ENCODE measurements around the gene FOXC1.

Gene FOXC1

DNA sequence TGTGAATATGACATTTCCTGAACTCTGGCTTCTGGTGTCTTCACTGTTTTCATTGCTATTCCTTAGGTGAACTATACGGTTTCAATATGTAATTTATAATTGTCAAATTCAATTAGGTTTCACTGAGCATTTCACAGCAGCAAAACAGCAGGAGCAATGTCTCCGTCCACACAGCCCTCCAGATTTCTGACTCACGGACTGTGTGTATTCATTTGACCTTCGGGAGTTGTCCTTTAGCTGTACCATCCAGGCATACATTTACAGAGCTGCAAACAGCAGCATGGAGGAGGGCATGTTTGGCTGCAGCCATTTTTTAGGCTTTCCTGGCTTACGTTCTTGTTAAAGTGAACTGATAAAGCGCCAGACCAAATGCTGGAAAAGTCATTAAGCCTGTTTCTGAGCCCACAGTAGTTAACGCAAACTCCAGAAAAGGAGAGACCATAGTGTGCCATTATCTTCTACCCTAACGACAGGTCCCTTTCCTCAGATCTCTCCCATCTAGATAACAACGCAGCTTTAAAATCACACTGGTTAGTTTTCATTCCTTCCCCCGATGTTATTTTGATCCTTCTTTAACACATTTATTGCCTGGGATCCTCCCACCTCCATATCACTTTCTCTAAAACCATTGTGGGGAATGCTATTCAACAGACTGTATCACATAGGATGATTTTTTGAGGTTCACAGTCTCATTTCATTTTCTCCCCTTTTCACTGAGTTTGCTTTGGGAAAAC, 18.3 kb downstream of the FOXC1 start:
- Mint-ChIP-seq H3K4me3 (no peak overlapping the region), H3K27ac (ENCODE audit: low read depth) (no peak overlapping the region), H3K9me3 (no peaks in the 10 kb centered on the region), H3K4me1 (peaks cover 10% of the 10 kb centered on the region), H3K27me3 (peaks cover 82% of the 10 kb centered on the region), H3K36me3 (ENCODE audit: insufficient read depth) (peaks cover 7% of the 10 kb centered on the region)
- no peak for DNase-seq (ENCODE audit: low spot score in 2 of 2)
- no peak for ATAC-seq (replicated peaks; ENCODE audit: extremely low read depth, poor library complexity, severe bottlenecking)

- Mint-ChIP-seq H3K27me3 (peaks cover 74% of the 10 kb centered on the region), H3K36me3 (ENCODE audit: insufficient read depth) (peaks cover 7% of the 10 kb centered on the region), H3K4me1 (peaks cover 10% of the 10 kb centered on the region)
Measured at GRCh38 chr6:1629316-1629715, 19.6 kb downstream of the FOXC1 start.

DNA sequence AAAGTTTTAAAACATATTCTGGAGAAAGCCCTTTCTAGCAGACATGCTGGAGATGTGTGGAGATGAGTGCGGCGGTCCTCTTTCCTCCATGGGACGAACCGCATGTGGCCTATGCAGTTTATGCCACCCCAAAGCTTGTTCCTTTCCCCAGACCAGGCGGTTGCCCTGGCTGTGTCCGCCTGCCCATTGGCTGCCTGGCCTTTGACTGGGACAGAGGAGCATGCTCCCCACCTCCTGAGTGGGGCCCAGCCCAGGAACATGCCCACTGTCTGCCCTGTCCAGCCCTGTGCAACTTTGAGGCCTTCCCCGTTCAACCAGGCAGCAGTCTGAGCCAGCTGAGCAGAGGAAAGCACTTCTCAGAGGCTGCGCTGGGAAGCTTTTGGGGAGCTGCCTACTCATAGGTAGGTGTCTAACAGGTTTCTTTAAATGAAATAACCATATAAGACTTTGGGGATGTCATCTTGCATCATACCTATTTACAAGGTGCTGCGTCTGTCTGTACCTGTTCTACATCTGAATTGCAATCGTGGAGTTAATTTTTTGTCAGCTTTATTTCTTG, 20.6 kb downstream of the FOXC1 start:
- peaks cover 67% of the 10 kb centered on the region for H3K27me3 Mint-ChIP-seq
- H3K4me1 Mint-ChIP-seq = peaks cover 5% of the 10 kb centered on the region
- no peaks in the 10 kb centered on the region for H3K9me3 Mint-ChIP-seq
- no peak for DNase-seq (ENCODE audit: low spot score in 2 of 2)
- no peak overlapping the region for H3K4me3 Mint-ChIP-seq
- H3K27ac Mint-ChIP-seq (ENCODE audit: low read depth) = no peak overlapping the region
- ATAC-seq (replicated peaks; ENCODE audit: extremely low read depth, poor library complexity, severe bottlenecking) = no peak
- peaks cover 3% of the 10 kb centered on the region for H3K36me3 Mint-ChIP-seq (ENCODE audit: insufficient read depth)

More at GRCh38 chr6:1629316-1629715, 19.6 kb downstream of the FOXC1 start:
- Mint-ChIP-seq H3K27ac (ENCODE audit: low read depth) (no peak overlapping the region), H3K4me3 (no peak overlapping the region), H3K9me3 (no peaks in the 10 kb centered on the region)
- DNase-seq (ENCODE audit: low spot score in 2 of 2) = no peak
- ATAC-seq (replicated peaks; ENCODE audit: extremely low read depth, poor library complexity, severe bottlenecking) = no peak

GRCh38 chr6:1630771-1631217, 21.1 kb downstream of the FOXC1 start:
- peaks cover 62% of the 10 kb centered on the region for H3K27me3 Mint-ChIP-seq
- no peaks in the 10 kb centered on the region for H3K4me1 Mint-ChIP-seq
- no peak overlapping the region for H3K27ac Mint-ChIP-seq (ENCODE audit: low read depth)
- DNase-seq (ENCODE audit: low spot score in 2 of 2) (no peak), ATAC-seq (replicated peaks; ENCODE audit: extremely low read depth, poor library complexity, severe bottlenecking) (no peak)
- no peak overlapping the region for H3K4me3 Mint-ChIP-seq
- H3K9me3 Mint-ChIP-seq = no peaks in the 10 kb centered on the region
- H3K36me3 Mint-ChIP-seq (ENCODE audit: insufficient read depth) = peaks cover 3% of the 10 kb centered on the region

DNA sequence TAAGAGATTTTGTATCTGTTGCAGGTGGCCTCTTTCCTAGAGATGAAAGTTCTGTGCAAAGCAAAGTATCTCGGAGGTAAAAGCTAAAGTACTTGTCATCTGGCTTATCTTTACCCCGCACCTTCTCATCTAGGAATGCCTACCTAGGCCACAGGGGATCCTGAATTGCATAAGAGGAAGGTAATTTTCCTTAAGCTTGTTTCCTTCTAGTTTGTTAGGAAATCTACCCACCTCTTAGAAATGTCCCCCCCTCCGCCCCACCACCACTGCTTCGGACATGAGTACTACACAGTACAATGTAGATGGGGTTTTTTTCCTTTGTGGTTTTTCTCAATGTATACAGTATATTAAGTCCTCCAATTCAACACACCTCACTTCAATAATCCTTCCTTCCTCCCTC, 21.5 kb downstream of the FOXC1 start:
- ATAC-seq (replicated peaks; ENCODE audit: extremely low read depth, poor library complexity, severe bottlenecking) (no peak), DNase-seq (ENCODE audit: low spot score in 2 of 2) (no peak)
- no peaks in the 10 kb centered on the region for H3K4me1 Mint-ChIP-seq
- no peak overlapping the region for H3K27ac Mint-ChIP-seq (ENCODE audit: low read depth)
- no peaks in the 10 kb centered on the region for H3K9me3 Mint-ChIP-seq
- no peak overlapping the region for H3K4me3 Mint-ChIP-seq
- H3K36me3 Mint-ChIP-seq (ENCODE audit: insufficient read depth) = peaks cover 3% of the 10 kb centered on the region
- peaks cover 57% of the 10 kb centered on the region for H3K27me3 Mint-ChIP-seq

DNA sequence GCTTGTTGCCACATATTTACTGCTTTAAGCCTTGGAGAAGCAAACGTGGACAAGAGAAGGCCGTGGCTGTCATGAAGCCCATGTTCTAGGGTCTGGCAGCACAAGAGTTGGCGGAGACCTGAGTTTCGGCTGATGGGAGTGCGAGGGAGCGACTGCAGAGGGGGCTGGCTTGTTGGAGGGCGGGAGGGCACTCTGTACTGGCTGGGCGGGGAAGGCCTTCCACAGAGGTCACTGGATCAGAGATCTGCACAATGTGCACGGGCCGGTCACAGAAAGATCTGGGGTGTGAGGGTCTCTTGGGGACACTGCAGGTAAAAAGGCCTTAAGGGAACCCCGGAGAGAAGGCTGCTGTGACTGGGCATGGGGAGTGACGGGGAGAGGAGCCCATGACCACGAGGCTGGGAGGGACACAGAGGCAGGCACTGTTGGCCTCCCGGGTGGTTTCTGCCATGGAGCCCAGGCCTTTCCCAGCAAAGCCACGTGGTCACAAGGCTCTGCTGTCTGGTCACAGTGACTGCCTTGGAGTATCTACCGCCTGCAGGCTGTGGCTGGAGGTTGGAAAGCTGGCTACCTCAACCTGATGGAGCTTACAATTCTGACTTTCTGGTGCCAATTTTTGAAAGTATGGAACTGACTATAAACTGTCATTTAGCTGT, 23.8 kb downstream of the FOXC1 start:
- Mint-ChIP-seq H3K27ac (ENCODE audit: low read depth) (no peak overlapping the region), H3K9me3 (no peaks in the 10 kb centered on the region), H3K27me3 (peaks cover 35% of the 10 kb centered on the region), H3K4me3 (no peak overlapping the region), H3K36me3 (ENCODE audit: insufficient read depth) (peaks cover 3% of the 10 kb centered on the region), H3K4me1 (no peaks in the 10 kb centered on the region)
- no peak for ATAC-seq (replicated peaks; ENCODE audit: extremely low read depth, poor library complexity, severe bottlenecking)
- no peak for DNase-seq (ENCODE audit: low spot score in 2 of 2)

DNA sequence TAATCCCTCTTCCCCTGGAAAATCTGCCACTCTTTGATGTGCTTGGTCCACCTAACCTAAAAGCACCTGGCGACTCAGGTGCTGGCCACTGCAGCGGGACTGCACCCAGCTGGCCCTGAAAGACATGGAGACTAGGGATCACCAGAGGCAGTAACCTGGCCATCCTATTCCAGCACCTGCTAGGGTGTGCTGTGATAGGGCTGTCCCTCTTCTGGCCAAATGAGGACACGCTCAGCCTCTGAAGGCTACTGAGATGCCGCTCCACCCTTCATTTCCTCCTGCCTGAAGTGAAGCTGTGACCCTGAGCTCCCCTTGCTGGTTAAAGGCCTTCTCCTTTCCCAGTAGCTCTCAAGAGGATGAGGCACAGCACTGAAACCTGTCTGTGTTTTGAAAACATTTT, 24.4 kb downstream of the FOXC1 start:
- no peak for DNase-seq (ENCODE audit: low spot score in 2 of 2)
- Mint-ChIP-seq H3K4me1 (no peaks in the 10 kb centered on the region), H3K27me3 (peaks cover 29% of the 10 kb centered on the region), H3K9me3 (no peaks in the 10 kb centered on the region), H3K4me3 (no peak overlapping the region), H3K27ac (ENCODE audit: low read depth) (no peak overlapping the region), H3K36me3 (ENCODE audit: insufficient read depth) (peaks cover 3% of the 10 kb centered on the region)
- no peak for ATAC-seq (replicated peaks; ENCODE audit: extremely low read depth, poor library complexity, severe bottlenecking)

GRCh38 chr6:1635305-1636010, 25.7 kb downstream of the FOXC1 start:
- DNase-seq (ENCODE audit: low spot score in 2 of 2) (no peak), ATAC-seq (replicated peaks; ENCODE audit: extremely low read depth, poor library complexity, severe bottlenecking) (no peak)
- Mint-ChIP-seq H3K36me3 (ENCODE audit: insufficient read depth) (peaks cover 2% of the 10 kb centered on the region), H3K27ac (ENCODE audit: low read depth) (no peak overlapping the region), H3K4me3 (no peak overlapping the region), H3K27me3 (peaks cover 15% of the 10 kb centered on the region), H3K9me3 (no peaks in the 10 kb centered on the region), H3K4me1 (no peaks in the 10 kb centered on the region)

DNA sequence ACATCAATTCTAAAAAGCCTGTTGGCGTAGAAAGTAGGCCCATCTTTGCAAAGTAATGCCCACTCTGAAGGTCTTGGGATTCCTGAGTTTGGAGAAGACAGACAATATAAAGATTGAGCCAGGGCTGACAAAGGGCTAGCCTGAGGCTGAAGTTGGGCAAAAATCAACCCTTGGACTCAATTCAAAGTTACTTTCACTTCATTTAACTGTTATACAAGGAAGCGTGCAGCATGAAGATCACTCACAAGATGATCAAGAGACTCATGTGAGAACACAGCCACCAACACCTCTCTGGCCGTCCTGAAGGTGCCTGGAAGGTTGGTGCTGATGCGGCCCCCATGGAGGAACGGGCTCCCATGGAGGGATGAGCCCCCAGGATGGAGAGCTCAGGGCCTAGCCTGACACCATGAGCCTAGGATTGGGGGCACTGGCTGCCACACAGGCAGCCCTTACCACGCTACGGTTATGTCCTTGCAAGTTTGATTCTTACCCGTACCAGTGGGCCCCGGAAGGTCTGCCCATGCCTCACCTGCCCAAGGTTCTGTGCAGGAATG, 26.6 kb downstream of the FOXC1 start:
- ATAC-seq (replicated peaks; ENCODE audit: extremely low read depth, poor library complexity, severe bottlenecking) = no peak
- Mint-ChIP-seq H3K4me1 (no peaks in the 10 kb centered on the region), H3K27me3 (peaks cover 6% of the 10 kb centered on the region), H3K9me3 (no peaks in the 10 kb centered on the region), H3K4me3 (no peak overlapping the region), H3K36me3 (ENCODE audit: insufficient read depth) (peaks cover 2% of the 10 kb centered on the region), H3K27ac (ENCODE audit: low read depth) (no peak overlapping the region)
- no peak for DNase-seq (ENCODE audit: low spot score in 2 of 2)

DNA sequence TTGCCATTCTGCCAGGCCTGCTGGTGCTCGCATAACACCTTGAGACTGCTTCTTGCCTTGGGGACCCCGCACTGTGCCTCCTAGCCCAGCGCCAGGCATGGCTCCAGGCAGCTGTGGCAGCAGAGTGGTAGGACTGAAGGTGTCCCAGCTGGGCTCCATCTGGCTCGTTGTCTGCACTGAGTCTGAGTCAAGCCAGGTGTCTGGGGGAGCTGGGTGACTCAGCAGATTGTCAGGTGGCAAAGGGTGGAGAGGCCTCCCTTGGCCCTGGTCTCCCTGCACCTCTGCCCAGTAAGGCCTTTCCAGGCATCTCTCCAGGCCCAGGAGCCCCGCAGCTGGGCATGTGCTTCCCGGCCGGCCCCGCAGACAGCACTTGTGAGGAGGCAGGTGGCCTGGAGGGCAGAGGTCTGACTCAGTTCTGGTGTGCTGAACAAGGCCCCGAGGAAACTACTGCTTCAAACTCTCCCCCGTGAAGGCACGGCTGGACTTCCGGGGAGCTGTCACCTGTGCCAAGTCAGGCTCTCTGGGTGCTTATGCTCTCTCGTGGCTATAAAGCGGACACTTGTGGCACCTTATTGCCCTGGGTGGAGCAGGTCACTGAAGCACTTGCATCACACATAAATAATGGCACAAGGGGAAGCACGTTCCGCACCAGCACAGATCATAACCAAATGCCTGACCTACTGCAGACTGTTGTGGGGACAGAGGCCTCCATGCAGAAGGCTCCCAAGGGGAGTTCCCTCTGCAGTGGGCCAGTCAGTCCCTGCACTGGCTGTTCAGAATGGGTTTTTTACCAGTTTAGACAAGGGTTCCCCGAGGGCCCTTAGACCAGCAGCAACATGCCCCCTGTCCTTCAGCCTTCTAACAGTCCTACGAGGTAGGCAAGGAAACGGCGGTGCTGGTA, 27.5 kb downstream of the FOXC1 start:
- Mint-ChIP-seq H3K9me3 (no peaks in the 10 kb centered on the region), H3K36me3 (ENCODE audit: insufficient read depth) (peaks cover 2% of the 10 kb centered on the region), H3K27ac (ENCODE audit: low read depth) (no peak overlapping the region), H3K4me1 (no peaks in the 10 kb centered on the region), H3K4me3 (no peak overlapping the region), H3K27me3 (no peaks in the 10 kb centered on the region)
- DNase-seq (ENCODE audit: low spot score in 2 of 2) = no peak
- no peak for ATAC-seq (replicated peaks; ENCODE audit: extremely low read depth, poor library complexity, severe bottlenecking)

- Mint-ChIP-seq H3K27me3 (no peaks in the 10 kb centered on the region), H3K36me3 (ENCODE audit: insufficient read depth) (peaks cover 2% of the 10 kb centered on the region), H3K9me3 (no peaks in the 10 kb centered on the region), H3K4me3 (no peak overlapping the region), H3K4me1 (no peaks in the 10 kb centered on the region), H3K27ac (ENCODE audit: low read depth) (no peak overlapping the region)
- DNase-seq (ENCODE audit: low spot score in 2 of 2) (no peak), ATAC-seq (replicated peaks; ENCODE audit: extremely low read depth, poor library complexity, severe bottlenecking) (no peak)
Measured at GRCh38 chr6:1639430-1639829, 29.7 kb downstream of the FOXC1 start.

DNA sequence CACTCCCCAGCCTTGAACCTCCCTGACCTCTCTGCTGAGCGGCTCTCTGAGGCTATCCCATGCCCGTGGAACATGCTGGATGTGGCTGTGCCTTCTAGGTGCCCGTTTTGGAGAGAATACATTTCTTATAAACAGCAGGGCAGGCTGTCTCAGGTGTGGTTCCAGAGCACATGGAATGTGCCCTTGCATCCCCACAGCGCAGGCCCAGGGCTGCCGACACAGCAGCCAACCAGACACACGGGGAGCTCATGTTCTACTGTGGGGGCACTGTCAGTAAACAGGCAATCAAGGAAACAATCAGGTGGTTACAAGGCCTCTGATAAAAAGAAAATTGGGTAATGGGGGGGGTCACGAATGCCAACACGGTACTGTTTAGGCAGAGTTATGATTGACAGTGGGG, 30.8 kb downstream of the FOXC1 start:
- Mint-ChIP-seq H3K27me3 (no peaks in the 10 kb centered on the region), H3K27ac (ENCODE audit: low read depth) (no peak overlapping the region)
- ATAC-seq (replicated peaks; ENCODE audit: extremely low read depth, poor library complexity, severe bottlenecking) = no peak

More for the DNA sequence above, 30.8 kb downstream of the FOXC1 start:
- DNase-seq (ENCODE audit: low spot score in 2 of 2) = no peak
- Mint-ChIP-seq H3K9me3 (no peaks in the 10 kb centered on the region), H3K4me3 (no peak overlapping the region), H3K4me1 (no peaks in the 10 kb centered on the region), H3K36me3 (ENCODE audit: insufficient read depth) (peaks cover 2% of the 10 kb centered on the region)

Measured in central memory CD8-positive, alpha-beta T cell (primary cell).